HG03520 (cell line): ENCODE measurements around the gene SUCLG2.

Source experiments
- ATAC-seq: cut with Tn5 transposase; IDR thresholded peaks from one replicate; pipeline ENCODE4 v1.9.1; 2021; ENCODE audit warnings: mild to moderate bottlenecking, moderate library complexity; ENCODE audit not compliant: unreplicated experiment

SUCLG2 gene

DNA sequence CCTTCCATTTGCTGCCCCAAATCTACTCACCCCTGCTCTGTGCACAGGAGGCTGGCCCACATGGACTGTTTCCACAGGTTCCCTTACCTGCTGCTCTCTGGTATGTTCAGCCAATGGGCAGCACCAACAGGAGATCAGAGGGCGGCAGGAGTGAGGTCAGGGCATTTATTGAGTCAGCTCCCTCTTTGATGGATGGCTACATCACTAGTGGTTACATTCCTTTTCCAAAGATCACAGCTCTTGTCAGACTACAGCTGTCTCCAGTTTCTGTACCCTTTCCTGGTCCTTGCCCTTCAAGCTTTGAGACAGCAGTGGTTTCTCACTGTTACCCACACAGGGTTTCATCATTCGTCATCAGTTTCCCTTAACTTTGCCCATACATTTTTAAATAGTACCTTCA lies 325.1 kb downstream of the SUCLG2 start:
- no peak for ATAC-seq

DNA sequence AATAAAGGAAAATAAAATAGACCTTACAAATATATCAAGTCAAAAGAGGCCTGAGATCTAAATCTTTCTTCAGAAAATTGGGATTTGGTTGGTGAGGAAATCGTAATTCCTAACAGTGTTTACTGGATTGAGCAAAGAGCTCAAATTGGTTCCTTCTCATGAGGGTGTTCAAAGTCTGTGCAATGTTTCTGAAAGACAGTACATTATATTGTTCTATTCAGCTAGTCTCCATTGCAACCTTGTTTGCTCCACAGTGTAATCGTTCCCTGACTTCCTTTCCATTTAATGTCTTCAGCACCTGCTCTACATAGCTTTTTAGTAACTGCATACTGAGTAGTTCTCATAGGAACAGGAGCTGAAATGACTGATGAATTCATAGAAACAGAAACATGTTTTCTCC lies 326.8 kb downstream of the SUCLG2 start:
- no peak for ATAC-seq

DNA sequence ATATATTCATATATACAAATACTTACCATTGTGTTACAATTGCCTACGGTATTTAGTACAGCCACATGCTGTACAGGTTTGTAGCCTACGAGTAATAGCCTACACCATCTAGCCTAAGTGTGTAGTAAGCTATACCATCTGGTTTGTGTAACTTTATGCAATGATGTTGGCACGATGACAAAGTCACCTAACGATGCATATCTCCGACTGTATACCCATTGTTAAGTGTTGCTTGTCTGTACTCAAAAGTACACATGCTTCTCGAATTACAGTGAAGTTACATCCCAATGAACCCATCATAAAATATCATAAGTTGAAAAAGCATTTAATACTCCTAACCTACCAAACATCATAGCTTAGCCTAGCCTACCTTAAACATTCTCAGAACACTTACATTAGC lies 329.2 kb downstream of the SUCLG2 start:
- ATAC-seq: no peak
